Measurements from ENCODE around the gene PCED1B. TPM values are rescaled to one million over a fixed set of nuclear protein-coding genes. Genes with fewer than 3 reads are reported as not detected.

The PCED1B gene
- total and polyA plus RNA-seq, 2 experiments from 2014 or later: 5.1 to 6.6 TPM

GRCh38 chr12:47214001-47214619 is 134.7 kb downstream of the PCED1B start:
- Mint-ChIP-seq H3K27me3 (ENCODE audit: insufficient read depth, low read depth, poor library complexity) (peaks cover 2% of the 10 kb centered on the region), H3K4me3 (no peak overlapping the region), H3K4me1 (peaks cover 11% of the 10 kb centered on the region; the same call in 2 of the 3 replicates), H3K36me3 (ENCODE audit: low read depth) (no peaks in the 10 kb centered on the region), H3K27ac (no peak overlapping the region), H3K9me3 (no peaks in the 10 kb centered on the region)
- H3K4me2 ChIP-seq: no peak overlapping the region
- no peaks in the 10 kb centered on the region; the same call in 1 of the 2 replicates for H3K4me1 ChIP-seq (ENCODE audit: insufficient read depth)
- DNase-seq (ENCODE audit: low spot score) (no peak), ATAC-seq (no peak)
- H4K20me1 ChIP-seq (replicated peaks; ENCODE audit: insufficient read depth): no peaks in the 10 kb centered on the region
- H3K79me2 ChIP-seq (replicated peaks; ENCODE audit: insufficient read depth): no peaks in the 10 kb centered on the region
- no peak overlapping the region for H3K4me3 ChIP-seq
- no peak overlapping the region for H3K27ac ChIP-seq (ENCODE audit: low read depth)
- peak overlapping the region; percentile 28; the same call in 1 of the 2 replicates for H2AFZ ChIP-seq
- no peaks in the 10 kb centered on the region for H3F3A ChIP-seq (replicated peaks; ENCODE audit: low read depth)
- TF ChIP-seq ETS1 (IDR thresholded peaks at IDR 0.05) (no peak), CTCF (conservative IDR thresholded peaks at IDR 0.05; ENCODE audit: low read depth in 2 of 2) (no peak)
- H3K9me2 ChIP-seq (ENCODE audit: insufficient read depth): no peaks in the 10 kb centered on the region
- H3K36me3 ChIP-seq (ENCODE audit: insufficient read depth): no peaks in the 10 kb centered on the region
- H3K27me3 ChIP-seq (ENCODE audit: insufficient read depth): no peaks in the 10 kb centered on the region

- no peaks in the 10 kb centered on the region; the same call in 1 of the 2 replicates for H3K4me1 ChIP-seq (ENCODE audit: insufficient read depth)
- no peaks in the 10 kb centered on the region for H4K20me1 ChIP-seq (replicated peaks; ENCODE audit: insufficient read depth)
- no peak for DNase-seq (ENCODE audit: low spot score)
- Mint-ChIP-seq H3K27ac (no peak overlapping the region), H3K9me3 (no peaks in the 10 kb centered on the region), H3K27me3 (ENCODE audit: insufficient read depth, low read depth, poor library complexity) (peaks cover 2% of the 10 kb centered on the region), H3K4me3 (no peak overlapping the region), H3K4me1 (peaks cover 10% of the 10 kb centered on the region; the same call in 2 of the 3 replicates), H3K36me3 (ENCODE audit: low read depth) (no peaks in the 10 kb centered on the region)
- H3K9me2 ChIP-seq (ENCODE audit: insufficient read depth): no peaks in the 10 kb centered on the region
- no peaks in the 10 kb centered on the region for H3K27me3 ChIP-seq (ENCODE audit: insufficient read depth)
- H2AFZ ChIP-seq: no peak overlapping the region
- H3K36me3 ChIP-seq (ENCODE audit: insufficient read depth): no peaks in the 10 kb centered on the region
- TF ChIP-seq CREB1 (CRISPR knock-in tag; IDR thresholded peaks at IDR 0.05; ENCODE audit: low read depth) (no peak), NANOG (IDR thresholded peaks at IDR 0.05; ENCODE audit: borderline replicate concordance) (no peak), ZNF462 (CRISPR knock-in tag; IDR thresholded peaks at IDR 0.05) (no peak), ZNF331 (CRISPR knock-in tag; IDR thresholded peaks at IDR 0.05; ENCODE audit: low read depth) (no peak)
- no peak overlapping the region for H3K4me2 ChIP-seq
- H3K4me3 ChIP-seq: no peak overlapping the region
- H3F3A ChIP-seq (replicated peaks; ENCODE audit: low read depth): no peaks in the 10 kb centered on the region
- no peak overlapping the region for H3K27ac ChIP-seq (ENCODE audit: low read depth)
- ATAC-seq: no peak
- no peaks in the 10 kb centered on the region for H3K79me2 ChIP-seq (replicated peaks; ENCODE audit: insufficient read depth)
These were observed 135.3 kb downstream of the PCED1B start for GRCh38 chr12:47214771-47215170.

Data from GM23338 (cell line).